Spleen (tissue), 11 donors: ENCODE results near the gene TXNDC2. TPM values are rescaled to one million over a fixed set of nuclear protein-coding genes. Genes with fewer than 3 reads are reported as not detected.

ENCODE experiments used
- DNase-seq: peaks from one replicate; pipeline ENCODE4 v3.0.0-alpha.2; 2020
- H3K27ac ChIP-seq, 8 donors: fragments of 200-600 bp; sonication (generic) in 7 of 8; 1 replicate in 4 of 8; 2 replicates in 4 of 8; pipeline versions ENCODE4 v1.5.0 to v1.8.0; 2016 to 2021; ENCODE audit warnings: inconsistent platforms in 4 of 8, mild to moderate bottlenecking in 4 of 8, moderate library complexity in 1 of 8
- H3K27me3 ChIP-seq, 7 donors: fragments of 200-600 bp; sonication (generic) in 6 of 7; replicated peaks in 1 of 7; 1 replicate in 4 of 7; 2 replicates in 3 of 7; pipeline versions ENCODE4 v1.5.0 to v1.8.0; 2016 to 2021; ENCODE audit warnings: inconsistent platforms in 3 of 7, mild to moderate bottlenecking in 1 of 7
- H3K36me3 ChIP-seq, 6 donors: fragments of 200-600 bp; sonication (generic) in 5 of 6; 1 replicate in 4 of 6; 2 replicates in 2 of 6; pipeline versions ENCODE4 v1.5.0 to v1.8.0; 2016 to 2021; ENCODE audit warnings: inconsistent platforms in 2 of 6
- H3K4me1 ChIP-seq, 6 donors: fragments of 200-600 bp; sonication (generic) in 5 of 6; 1 replicate in 3 of 6; 2 replicates in 3 of 6; pipeline versions ENCODE4 v1.5.0 to v1.8.0; 2016 to 2021; ENCODE audit warnings: inconsistent platforms in 3 of 6
- H3K4me3 ChIP-seq, 8 donors: fragments of 200-600 bp; sonication (generic) in 7 of 8; 1 replicate in 4 of 8; 2 replicates in 4 of 8; pipeline versions ENCODE4 v1.5.0 to v1.8.0; 2016 to 2021; ENCODE audit warnings: inconsistent platforms in 4 of 8, mild to moderate bottlenecking in 4 of 8, moderate library complexity in 2 of 8
- H3K9me3 ChIP-seq, 8 donors: fragments of 200-600 bp; sonication (generic) in 7 of 8; 1 replicate in 4 of 8; 2 replicates in 4 of 8; pipeline versions ENCODE4 v1.5.0 to v1.8.0; 2016 to 2021; ENCODE audit warnings: inconsistent platforms in 4 of 8
- POLR2A ChIP-seq, 3 donors: fragments of 450-650 bp; IDR thresholded peaks; one replicate each; pipeline ENCODE4 v1.5.1; 2017; ENCODE audit warnings: antibody characterized with exemption in 3 of 3, mild to moderate bottlenecking in 1 of 3
- POLR2AphosphoS5 ChIP-seq, 3 donors: sonication (generic); formaldehyde crosslinking; IDR thresholded peaks; one replicate each; pipeline ENCODE4 v1.5.1; 2017; ENCODE audit warnings: antibody characterized with exemption in 3 of 3
- WGBS, 5 donors: extraction: QIAGEN DNeasy Blood & Tissue Kit in 3 of 5; methylation state at CpG; one replicate each; pipeline versions ENCODE4 v1.1.5 to v1.1.7; 2013 to 2018; 5-methylcytosine and 5-hydroxymethylcytosine counted together
- intact Hi-C: fragments of 100-400 bp; cut with DNase I; formaldehyde crosslinking; loops from one replicate; pipeline ENCODE4 v1.15.0; 2023; ENCODE audit warnings: low total_unique reads
- polyA plus RNA-seq, 3 donors: library from polyadenylated mRNA; stranded (reverse); fragments of 200-250 nt; gene quantifications; one replicate each; pipeline ENCODE4 v1.2.1, GENCODE V29; 2013
- total RNA-seq, 7 donors: library from RNA; depleted of rRNA in 3 of 7; stranded (reverse); fragments of >200 nt in 3 of 7; fragmentation: NEBNext Ultra II Directional in 4 of 7; extraction: Animal tissue kit (Norgen Biotek cat#: 25700) in 4 of 7; gene quantifications; one replicate each; pipeline versions ENCODE4 v1.1.0 to v1.2.1, GENCODE V29; 2016 to 2021
- TF ChIP-seq, protein P1 (sequence below), 11 experiments: fragments of 200-600 bp in 7 of 11; fragments of 450-650 bp in 4 of 11; sonication (generic) in 4 of 11; IDR thresholded peaks in 8 of 11; conservative IDR thresholded peaks in 3 of 11; 1 replicate in 7 of 11; 2 replicates in 4 of 11; pipeline versions ENCODE4 v1.4.0 to v1.8.0; 2016 to 2021; ENCODE audit warnings: antibody characterized with exemption in 11 of 11, inconsistent platforms in 4 of 11, mild to moderate bottlenecking in 1 of 11
- donor health status: healthy with polysubstance abuse.
- donor health status: DM: no; HTN: no; CAD: no; lungs with moderate emphysema.
- donor health status: DM: no; HTN: no; CAD: no.
- donor health status: Bipolar disorder and iron deficiency.
- donor health status: healthy.
- donor health status: DM: no; HTN: no; CAD: no.
- donor health status: DM: yes; HTN: yes; CAD: no.

TXNDC2 gene
- total and polyA plus RNA-seq, 10 donors = 0.03 to 0.93 (median 0.41) TPM; not detected in 4

DNA sequence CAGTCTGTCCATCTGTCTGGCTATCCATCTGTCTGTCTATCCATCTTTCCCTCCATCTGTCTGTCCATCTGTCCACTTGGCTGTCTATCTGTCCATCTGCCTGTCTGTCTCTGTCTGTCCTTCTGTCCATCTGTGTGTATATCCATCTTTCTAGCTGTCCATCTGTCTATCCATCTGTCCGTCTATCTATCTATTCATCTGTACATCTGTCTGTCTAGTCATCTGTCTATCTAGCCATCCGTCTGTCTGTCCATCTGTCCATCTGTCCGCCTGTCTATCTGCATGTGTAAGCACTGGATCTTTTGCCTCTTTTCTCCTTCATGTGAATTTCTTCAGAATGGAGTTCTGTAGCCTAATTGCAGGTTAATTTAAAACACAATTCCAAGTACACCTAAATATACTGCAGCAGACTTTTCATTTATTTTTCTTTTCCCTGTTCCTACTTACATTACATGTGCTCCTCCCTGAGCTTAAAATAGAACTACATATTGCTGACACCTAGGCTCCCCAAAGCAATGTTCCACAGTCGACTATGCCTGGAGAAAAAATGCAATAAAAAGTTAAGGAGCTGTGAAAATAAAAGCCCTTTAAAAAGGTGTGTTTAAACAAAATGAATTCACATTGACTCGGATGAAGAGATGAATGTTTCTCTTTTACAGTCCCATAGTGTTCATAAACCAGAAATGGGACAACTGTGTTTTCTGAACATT lies 37.4 kb upstream of the TXNDC2 start:
- Histone ChIP-seq H3K27ac (peak overlapping the region in 7 of 8 donors; percentile 1 to 86 (median 77)), H3K36me3 (peaks cover 0 to 45% (median 0%) of the 10 kb centered on the region in 6 donors), H3K27me3 (no peaks in the 10 kb centered on the region), H3K4me1 (peaks cover 0 to 71% (median 33%) of the 10 kb centered on the region in 6 donors), H3K4me3 (no peak overlapping the region), H3K9me3 (no peaks in the 10 kb centered on the region)
- WGBS, 5 donors = 86 to 94% (median 88%) methylated on average over 5 of the region's 5 CpGs
- TF ChIP-seq, protein P1, sequence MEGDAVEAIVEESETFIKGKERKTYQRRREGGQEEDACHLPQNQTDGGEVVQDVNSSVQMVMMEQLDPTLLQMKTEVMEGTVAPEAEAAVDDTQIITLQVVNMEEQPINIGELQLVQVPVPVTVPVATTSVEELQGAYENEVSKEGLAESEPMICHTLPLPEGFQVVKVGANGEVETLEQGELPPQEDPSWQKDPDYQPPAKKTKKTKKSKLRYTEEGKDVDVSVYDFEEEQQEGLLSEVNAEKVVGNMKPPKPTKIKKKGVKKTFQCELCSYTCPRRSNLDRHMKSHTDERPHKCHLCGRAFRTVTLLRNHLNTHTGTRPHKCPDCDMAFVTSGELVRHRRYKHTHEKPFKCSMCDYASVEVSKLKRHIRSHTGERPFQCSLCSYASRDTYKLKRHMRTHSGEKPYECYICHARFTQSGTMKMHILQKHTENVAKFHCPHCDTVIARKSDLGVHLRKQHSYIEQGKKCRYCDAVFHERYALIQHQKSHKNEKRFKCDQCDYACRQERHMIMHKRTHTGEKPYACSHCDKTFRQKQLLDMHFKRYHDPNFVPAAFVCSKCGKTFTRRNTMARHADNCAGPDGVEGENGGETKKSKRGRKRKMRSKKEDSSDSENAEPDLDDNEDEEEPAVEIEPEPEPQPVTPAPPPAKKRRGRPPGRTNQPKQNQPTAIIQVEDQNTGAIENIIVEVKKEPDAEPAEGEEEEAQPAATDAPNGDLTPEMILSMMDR (IDR thresholded peaks at IDR 0.05 in 8 of 11, conservative IDR thresholded peaks at IDR 0.05 in 3 of 11) = no peak
- TF ChIP-seq POLR2A (IDR thresholded peaks at IDR 0.05) (no peak), POLR2AphosphoS5 (IDR thresholded peaks at IDR 0.05) (no peak)
- intact Hi-C loops = no loop called here
- no peak for DNase-seq

DNA sequence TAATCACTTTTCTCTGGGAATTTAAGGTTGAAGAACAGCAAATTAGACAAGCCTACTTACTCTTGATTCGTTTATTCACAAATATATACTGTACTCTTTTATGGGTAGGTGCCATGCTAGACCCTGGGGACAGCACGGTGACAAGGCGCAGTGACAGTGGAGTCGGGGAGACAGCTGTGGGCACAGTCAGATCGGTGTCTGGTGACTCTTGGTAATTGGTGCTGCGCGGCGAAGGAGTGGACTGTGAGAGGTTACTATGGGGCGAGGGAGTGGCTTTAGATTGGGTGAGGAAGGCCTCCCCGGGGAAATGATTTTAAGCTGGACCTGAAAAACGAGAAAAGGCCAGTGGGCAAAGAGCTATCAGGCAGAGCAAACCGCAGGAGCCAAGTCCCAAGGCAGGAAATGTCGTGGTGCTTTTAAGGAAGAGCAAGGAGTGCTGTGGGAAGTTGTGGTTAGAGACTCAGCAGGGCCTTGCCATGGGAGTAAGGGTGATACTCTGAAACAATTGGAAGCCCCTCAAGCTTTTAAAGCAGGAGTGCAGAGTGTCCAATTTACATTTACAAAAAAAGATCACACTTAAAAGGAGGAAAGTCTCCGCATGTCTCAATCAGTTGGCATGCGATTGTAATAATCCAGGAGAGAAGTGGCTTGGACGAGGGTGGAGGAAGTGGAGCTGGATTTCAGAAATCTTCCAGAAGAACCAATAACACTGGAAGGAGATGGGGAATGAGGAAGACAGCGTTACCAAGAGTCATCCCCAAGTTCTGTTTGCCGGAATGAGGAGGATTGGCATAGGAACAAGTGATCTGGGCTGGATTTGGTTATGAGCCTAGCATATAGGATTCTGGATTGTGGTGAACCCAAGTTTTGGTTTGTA lies 36.1 kb upstream of the TXNDC2 start:
- peak; percentile 86 for DNase-seq
- Histone ChIP-seq H3K36me3 (peaks cover 0 to 34% (median 0%) of the 10 kb centered on the region in 6 donors), H3K4me1 (peaks cover 3 to 74% (median 31%) of the 10 kb centered on the region in 6 donors), H3K9me3 (no peaks in the 10 kb centered on the region), H3K27ac (peak overlapping the region in 7 of 8 donors; percentile 18 to 86 (median 77)), H3K27me3 (no peaks in the 10 kb centered on the region), H3K4me3 (peak overlapping the region in 2 of 8 donors; percentile 23 to 44)
- WGBS, 5 donors = 33 to 50% (median 40%) methylated on average over 18 of the region's 18 CpGs
- intact Hi-C loops = no loop called here
- TF ChIP-seq, protein P1 (IDR thresholded peaks at IDR 0.05 in 8 of 11, conservative IDR thresholded peaks at IDR 0.05 in 3 of 11) = no peak
- TF ChIP-seq POLR2AphosphoS5 (IDR thresholded peaks at IDR 0.05) = peak; percentile 40 to 78 (median 73)

DNA sequence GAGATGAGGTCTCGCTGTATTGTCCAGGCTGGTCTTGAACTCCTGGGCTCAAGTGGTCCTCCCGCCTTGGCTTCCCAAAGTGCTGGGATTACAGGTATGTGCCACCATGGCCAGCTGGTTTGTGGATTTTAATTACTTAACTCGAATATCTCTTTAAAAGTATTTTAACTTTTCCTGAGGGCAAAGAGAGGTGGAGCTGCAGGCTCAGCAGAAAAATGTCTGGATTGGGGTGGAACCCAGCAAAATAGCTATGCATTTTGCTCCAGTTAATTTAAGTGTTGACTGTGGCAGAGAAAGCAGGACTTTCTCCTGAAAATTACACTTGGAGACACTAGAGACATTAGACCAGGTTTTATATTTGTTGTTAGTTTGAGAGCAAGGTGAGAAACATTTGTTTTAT lies 35.5 kb upstream of the TXNDC2 start:
- H3K36me3 ChIP-seq = peaks cover 0 to 30% (median 0%) of the 10 kb centered on the region in 6 donors
- peaks cover 3 to 74% (median 33%) of the 10 kb centered on the region in 6 donors for H3K4me1 ChIP-seq
- intact Hi-C loops = no loop called here
- no peaks in the 10 kb centered on the region for H3K9me3 ChIP-seq
- peak overlapping the region in 2 of 8 donors; percentile 23 to 44 for H3K4me3 ChIP-seq
- 81 to 93% (median 84%) methylated on average over 3 of the region's 3 CpGs for WGBS, 5 donors
- TF ChIP-seq POLR2AphosphoS5 (IDR thresholded peaks at IDR 0.05) = no peak
- TF ChIP-seq POLR2A (IDR thresholded peaks at IDR 0.05) = no peak
- TF ChIP-seq, protein P1 (IDR thresholded peaks at IDR 0.05 in 8 of 11, conservative IDR thresholded peaks at IDR 0.05 in 3 of 11) = no peak
- no peak for DNase-seq
- H3K27me3 ChIP-seq = no peaks in the 10 kb centered on the region
- H3K27ac ChIP-seq = peak overlapping the region in 7 of 8 donors; percentile 18 to 86 (median 77)
